ENCODE measurements around the gene TSHZ2.

DNA sequence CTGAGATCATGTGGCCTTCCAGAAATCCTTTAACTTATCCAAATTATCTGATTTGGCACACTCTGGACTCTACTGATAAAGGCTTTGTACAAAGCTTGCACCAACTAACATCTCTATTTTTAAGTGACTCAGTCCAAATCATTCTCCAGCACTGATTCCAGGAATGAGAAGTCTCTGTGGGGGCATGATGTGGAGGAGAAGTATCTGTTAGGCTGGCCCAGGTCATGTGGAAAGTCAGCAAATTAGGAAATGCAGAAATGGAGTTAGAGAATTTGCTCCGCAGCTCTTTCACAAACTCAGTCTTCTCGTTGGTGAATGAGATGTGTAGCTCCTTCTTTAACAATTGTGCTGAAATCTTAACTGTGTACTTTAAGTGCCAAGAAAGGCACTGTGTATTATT, 455.8 kb downstream of the TSHZ2 start:
- no peak for TF ChIP-seq EZH2phosphoT487 (IDR thresholded peaks at IDR 0.05; ENCODE audit: borderline replicate concordance)
- no peak for TF ChIP-seq CTCF (IDR thresholded peaks at IDR 0.05 in 2 of 3, conservative IDR thresholded peaks at IDR 0.05 in 1 of 3; ENCODE audit: borderline replicate concordance in 1 of 3, insufficient read depth in 1 of 3, low read depth in 2 of 3, low read length in 2 of 3)
- TF ChIP-seq, protein P1, sequence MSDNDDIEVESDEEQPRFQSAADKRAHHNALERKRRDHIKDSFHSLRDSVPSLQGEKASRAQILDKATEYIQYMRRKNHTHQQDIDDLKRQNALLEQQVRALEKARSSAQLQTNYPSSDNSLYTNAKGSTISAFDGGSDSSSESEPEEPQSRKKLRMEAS (IDR thresholded peaks at IDR 0.05), result no peak
- TF ChIP-seq RAD21 (IDR thresholded peaks at IDR 0.05; ENCODE audit: low read depth), result no peak
- TF ChIP-seq YY1 (IDR thresholded peaks at IDR 0.05; ENCODE audit: extremely low read depth, insufficient replicate concordance, low read depth, low read length), result no peak
- TF ChIP-seq POLR2A (IDR thresholded peaks at IDR 0.05; ENCODE audit: borderline replicate concordance, extremely low read depth, insufficient read depth, insufficient read length), result no peak
- TF ChIP-seq ZFX (IDR thresholded peaks at IDR 0.05), result no peak

Data from HCT116 (cell line).